ENCODE results near the gene FOXQ1.

- TF ChIP-seq CTCF (IDR thresholded peaks at IDR 0.05; ENCODE audit: low read depth, low read length) (no peak), EZH2phosphoT487 (IDR thresholded peaks at IDR 0.05; ENCODE audit: low read depth) (no peak)
Observed at GRCh38 chr6:1324936-1325335, 13.0 kb downstream of the FOXQ1 start.
